GM12878 (cell line): ENCODE measurements around the gene GSK3A. TPM values are rescaled to one million over a fixed set of nuclear protein-coding genes. Genes with fewer than 3 reads are reported as not detected.
A peak's percentile ranks its signal among the peaks of the same experiment; 100 is the strongest.

Experiments
- ASH2L ChIP-seq: fragments of 300-600, 200-600 bp; sonication (generic); IDR thresholded peaks from 2 replicates; pipeline ENCODE4 v1.6.1; 2017; ENCODE audit warnings: low read depth, mild to moderate bottlenecking, borderline replicate concordance
- BCL11A ChIP-seq: IDR thresholded peaks from 2 replicates; pipeline ENCODE4 v1.6.1; 2011; ENCODE audit warnings: low read depth, low read length
- BCL3 ChIP-seq: IDR thresholded peaks from 2 replicates; pipeline ENCODE4 v1.6.1; 2011; ENCODE audit warnings: borderline replicate concordance, low read depth, mild to moderate bottlenecking, moderate library complexity, low read length; ENCODE audit not compliant: insufficient read depth, poor library complexity, severe bottlenecking
- BRCA1 ChIP-seq: IDR thresholded peaks from 2 replicates; pipeline ENCODE4 v1.6.1; 2011; ENCODE audit warnings: low read depth, low read length, improper control_type of control experiment
- CBFB ChIP-seq: IDR thresholded peaks from 2 replicates; pipeline ENCODE4 v1.6.1; 2016; ENCODE audit warnings: antibody characterized with exemption, low read depth
- GATAD2B ChIP-seq: fragments of 450-650 bp; conservative IDR thresholded peaks from 2 replicates; pipeline ENCODE4 v1.6.1; 2017; ENCODE audit warnings: low read depth, mild to moderate bottlenecking, moderate library complexity
- HDAC6 ChIP-seq: fragments of 200-600 bp; sonication (generic); IDR thresholded peaks from one replicate; pipeline ENCODE4 v1.8.0; 2017; ENCODE audit warnings: antibody characterized with exemption; ENCODE audit not compliant: unreplicated experiment
- NBN ChIP-seq: fragments of 450-650 bp; IDR thresholded peaks from 2 replicates; pipeline ENCODE4 v1.6.1; 2016
- PBX3 ChIP-seq: IDR thresholded peaks from 2 replicates; pipeline ENCODE4 v1.6.1; 2011; ENCODE audit warnings: mild to moderate bottlenecking, low read depth, low read length, moderate library complexity; ENCODE audit not compliant: insufficient replicate concordance
- PML ChIP-seq: IDR thresholded peaks from 2 replicates; pipeline ENCODE4 v1.6.1; 2012; ENCODE audit warnings: low read length, inconsistent platforms
- RAD21 ChIP-seq: IDR thresholded peaks from 2 replicates; pipeline ENCODE4 v1.6.1; 2011; ENCODE audit warnings: mild to moderate bottlenecking, low read depth, low read length, moderate library complexity; ENCODE audit not compliant: insufficient read depth
- RCOR1 ChIP-seq: conservative IDR thresholded peaks from 2 replicates; pipeline ENCODE4 v1.6.1; 2012; ENCODE audit warnings: low read depth, low read length, improper control_type of control experiment
- SIN3A ChIP-seq: IDR thresholded peaks from 2 replicates; pipeline ENCODE4 v1.6.1; 2012; ENCODE audit warnings: low read depth, low read length, improper control_type of control experiment
- STAT3 ChIP-seq: IDR thresholded peaks from 2 replicates; pipeline ENCODE4 v1.6.1; 2011; ENCODE audit warnings: low read depth, low read length, improper control_type of control experiment
- TARDBP ChIP-seq: IDR thresholded peaks from 2 replicates; pipeline ENCODE4 v1.6.1; 2016; ENCODE audit warnings: borderline replicate concordance
- YBX1 ChIP-seq: fragments of 450-650 bp; IDR thresholded peaks from 2 replicates; pipeline ENCODE4 v1.6.1; 2016; ENCODE audit warnings: antibody characterized with exemption
- YY1 ChIP-seq: IDR thresholded peaks from 2 replicates; pipeline ENCODE4 v1.6.1; 2011; ENCODE audit warnings: low read depth, mild to moderate bottlenecking, low read length
- ZBED1 ChIP-seq: IDR thresholded peaks from 2 replicates; pipeline ENCODE4 v1.6.1; 2016; ENCODE audit warnings: borderline replicate concordance
- ZNF274 ChIP-seq: IDR thresholded peaks from one replicate; pipeline ENCODE4 v1.8.0; 2011; ENCODE audit not compliant: insufficient read length, insufficient read depth
- polyA plus RNA-seq, 11 experiments: library from polyadenylated mRNA; depleted of rRNA in 4 of 11; unstranded in 6 of 11; stranded (reverse) in 5 of 11; fragments of >200 nt; fragmentation: Nextera tagmentation in 4 of 11; fragmentation: Illumina TruSeq in 1 of 11; extraction: Ambion mirVana in 4 of 11; extraction: Trizol in 1 of 11; gene quantifications; 1 replicate in 1 of 11; 2 replicates in 10 of 11; pipeline versions ENCODE4 v1.2.1 to v1.2.3, GENCODE V29; 2011 to 2016; ENCODE audit warnings: inconsistent platforms in 2 of 11, missing spikeins in 2 of 11, low read depth in 1 of 11
- total RNA-seq, 4 experiments: library from RNA; depleted of rRNA in 3 of 4; stranded (reverse); fragments of >200 nt in 3 of 4; fragmentation: Illumina TruSeq in 1 of 4; extraction: Trizol in 1 of 4; gene quantifications; 2 replicates each; pipeline versions ENCODE4 v1.2.1 to v1.2.3, GENCODE V29; 2013 to 2021
- TF ChIP-seq, protein P1 (sequence below): fragments of 450-650 bp; IDR thresholded peaks from 2 replicates; pipeline ENCODE4 v1.6.1; 2017; ENCODE audit warnings: mild to moderate bottlenecking, moderate library complexity
- TF ChIP-seq, protein P2 (sequence below): fragments of 450-650 bp; IDR thresholded peaks from 2 replicates; pipeline ENCODE4 v1.6.1; 2017; ENCODE audit warnings: mild to moderate bottlenecking, moderate library complexity

Gene GSK3A
- total and polyA plus RNA-seq, 10 of the 15 experiments (the other 5 are each of a cell fraction or from before 2014, with no cell fraction given) = 1.00 to 47.9 (median 15.2) TPM

GRCh38 chr19:42201489-42202289 lies 40.7 kb downstream of the GSK3A start (continued):
- TF ChIP-seq STAT3 (no peak), TARDBP (no peak), YBX1 (no peak), YY1 (no peak), CBFB (no peak), ZBED1 (no peak), RAD21 (no peak), PBX3 (peak; percentile 7), BRCA1 (no peak), PML (no peak; the same call in 1 of the 2 replicates), ZNF274 (no peak), SIN3A (no peak), NBN (peak; percentile 88), RCOR1 (peak; percentile 87; the same call in 1 of the 2 replicates), HDAC6 (no peak), BCL3 (no peak), BCL11A (no peak), GATAD2B (peak; percentile 65; the same call in 1 of the 2 replicates), ASH2L (no peak)
- TF ChIP-seq, protein P1, sequence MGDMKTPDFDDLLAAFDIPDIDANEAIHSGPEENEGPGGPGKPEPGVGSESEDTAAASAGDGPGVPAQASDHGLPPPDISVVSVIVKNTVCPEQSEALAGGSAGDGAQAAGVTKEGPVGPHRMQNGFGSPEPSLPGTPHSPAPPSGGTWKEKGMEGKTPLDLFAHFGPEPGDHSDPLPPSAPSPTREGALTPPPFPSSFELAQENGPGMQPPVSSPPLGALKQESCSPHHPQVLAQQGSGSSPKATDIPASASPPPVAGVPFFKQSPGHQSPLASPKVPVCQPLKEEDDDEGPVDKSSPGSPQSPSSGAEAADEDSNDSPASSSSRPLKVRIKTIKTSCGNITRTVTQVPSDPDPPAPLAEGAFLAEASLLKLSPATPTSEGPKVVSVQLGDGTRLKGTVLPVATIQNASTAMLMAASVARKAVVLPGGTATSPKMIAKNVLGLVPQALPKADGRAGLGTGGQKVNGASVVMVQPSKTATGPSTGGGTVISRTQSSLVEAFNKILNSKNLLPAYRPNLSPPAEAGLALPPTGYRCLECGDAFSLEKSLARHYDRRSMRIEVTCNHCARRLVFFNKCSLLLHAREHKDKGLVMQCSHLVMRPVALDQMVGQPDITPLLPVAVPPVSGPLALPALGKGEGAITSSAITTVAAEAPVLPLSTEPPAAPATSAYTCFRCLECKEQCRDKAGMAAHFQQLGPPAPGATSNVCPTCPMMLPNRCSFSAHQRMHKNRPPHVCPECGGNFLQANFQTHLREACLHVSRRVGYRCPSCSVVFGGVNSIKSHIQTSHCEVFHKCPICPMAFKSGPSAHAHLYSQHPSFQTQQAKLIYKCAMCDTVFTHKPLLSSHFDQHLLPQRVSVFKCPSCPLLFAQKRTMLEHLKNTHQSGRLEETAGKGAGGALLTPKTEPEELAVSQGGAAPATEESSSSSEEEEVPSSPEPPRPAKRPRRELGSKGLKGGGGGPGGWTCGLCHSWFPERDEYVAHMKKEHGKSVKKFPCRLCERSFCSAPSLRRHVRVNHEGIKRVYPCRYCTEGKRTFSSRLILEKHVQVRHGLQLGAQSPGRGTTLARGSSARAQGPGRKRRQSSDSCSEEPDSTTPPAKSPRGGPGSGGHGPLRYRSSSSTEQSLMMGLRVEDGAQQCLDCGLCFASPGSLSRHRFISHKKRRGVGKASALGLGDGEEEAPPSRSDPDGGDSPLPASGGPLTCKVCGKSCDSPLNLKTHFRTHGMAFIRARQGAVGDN = peak; percentile 64; the same call in 1 of the 2 replicates
- TF ChIP-seq, protein P2, sequence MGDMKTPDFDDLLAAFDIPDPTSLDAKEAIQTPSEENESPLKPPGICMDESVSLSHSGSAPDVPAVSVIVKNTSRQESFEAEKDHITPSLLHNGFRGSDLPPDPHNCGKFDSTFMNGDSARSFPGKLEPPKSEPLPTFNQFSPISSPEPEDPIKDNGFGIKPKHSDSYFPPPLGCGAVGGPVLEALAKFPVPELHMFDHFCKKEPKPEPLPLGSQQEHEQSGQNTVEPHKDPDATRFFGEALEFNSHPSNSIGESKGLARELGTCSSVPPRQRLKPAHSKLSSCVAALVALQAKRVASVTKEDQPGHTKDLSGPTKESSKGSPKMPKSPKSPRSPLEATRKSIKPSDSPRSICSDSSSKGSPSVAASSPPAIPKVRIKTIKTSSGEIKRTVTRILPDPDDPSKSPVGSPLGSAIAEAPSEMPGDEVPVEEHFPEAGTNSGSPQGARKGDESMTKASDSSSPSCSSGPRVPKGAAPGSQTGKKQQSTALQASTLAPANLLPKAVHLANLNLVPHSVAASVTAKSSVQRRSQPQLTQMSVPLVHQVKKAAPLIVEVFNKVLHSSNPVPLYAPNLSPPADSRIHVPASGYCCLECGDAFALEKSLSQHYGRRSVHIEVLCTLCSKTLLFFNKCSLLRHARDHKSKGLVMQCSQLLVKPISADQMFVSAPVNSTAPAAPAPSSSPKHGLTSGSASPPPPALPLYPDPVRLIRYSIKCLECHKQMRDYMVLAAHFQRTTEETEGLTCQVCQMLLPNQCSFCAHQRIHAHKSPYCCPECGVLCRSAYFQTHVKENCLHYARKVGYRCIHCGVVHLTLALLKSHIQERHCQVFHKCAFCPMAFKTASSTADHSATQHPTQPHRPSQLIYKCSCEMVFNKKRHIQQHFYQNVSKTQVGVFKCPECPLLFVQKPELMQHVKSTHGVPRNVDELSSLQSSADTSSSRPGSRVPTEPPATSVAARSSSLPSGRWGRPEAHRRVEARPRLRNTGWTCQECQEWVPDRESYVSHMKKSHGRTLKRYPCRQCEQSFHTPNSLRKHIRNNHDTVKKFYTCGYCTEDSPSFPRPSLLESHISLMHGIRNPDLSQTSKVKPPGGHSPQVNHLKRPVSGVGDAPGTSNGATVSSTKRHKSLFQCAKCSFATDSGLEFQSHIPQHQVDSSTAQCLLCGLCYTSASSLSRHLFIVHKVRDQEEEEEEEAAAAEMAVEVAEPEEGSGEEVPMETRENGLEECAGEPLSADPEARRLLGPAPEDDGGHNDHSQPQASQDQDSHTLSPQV = no peak
